NT2/D1 (cell line): Measurements from ENCODE around the gene CARHSP1.

ENCODE experiments used
- DNase-seq: peaks from one replicate; pipeline ENCODE4 v3.0.0-alpha.2; 2011; ENCODE audit warnings: low read depth, low spot score
- H3K27me3 ChIP-seq: 2 replicates; pipeline ENCODE4 v1.6.0; 2011; ENCODE audit warnings: mild to moderate bottlenecking; ENCODE audit not compliant: insufficient read length, insufficient read depth
- H3K36me3 ChIP-seq: 2 replicates; pipeline ENCODE4 v1.6.1; 2011; ENCODE audit warnings: mild to moderate bottlenecking, low read length, mixed read lengths; ENCODE audit not compliant: insufficient read depth, insufficient read length
- H3K4me1 ChIP-seq: 2 replicates; pipeline ENCODE4 v1.5.1; 2011; ENCODE audit not compliant: insufficient read depth, insufficient read length
- H3K4me3 ChIP-seq: 2 replicates; pipeline ENCODE4 v1.5.1; 2011; ENCODE audit warnings: low read depth; ENCODE audit not compliant: insufficient read length
- H3K9ac ChIP-seq: 2 replicates; pipeline ENCODE4 v1.6.0; 2011; ENCODE audit warnings: low read depth; ENCODE audit not compliant: insufficient read length
- H3K9me3 ChIP-seq: 2 replicates; pipeline ENCODE4 v1.5.1; 2011; ENCODE audit warnings: mild to moderate bottlenecking, low read length; ENCODE audit not compliant: insufficient read depth
- SUZ12 ChIP-seq: IDR thresholded peaks from 2 replicates; pipeline ENCODE4 v1.6.1; 2011; ENCODE audit not compliant: insufficient read length, insufficient read depth; ENCODE audit errors: extremely low read depth
- YY1 ChIP-seq: IDR thresholded peaks from 2 replicates; pipeline ENCODE4 v1.6.1; 2011; ENCODE audit not compliant: insufficient read length, insufficient read depth
- ZNF274 ChIP-seq: IDR thresholded peaks from 2 replicates; pipeline ENCODE4 v1.6.1; 2011; ENCODE audit warnings: mild to moderate bottlenecking, low read depth, low read length

CARHSP1 gene

GRCh38 chr16:8819411-8820034 lies 49.3 kb downstream of the CARHSP1 start:
- peaks cover 89% of the 10 kb centered on the region for H3K36me3 ChIP-seq
- no peak overlapping the region for H3K4me3 ChIP-seq
- no peak overlapping the region for H3K9ac ChIP-seq
- DNase-seq, result no peak
- TF ChIP-seq YY1, result no peak
- TF ChIP-seq SUZ12, result no peak
- H3K27me3 ChIP-seq, result no peaks in the 10 kb centered on the region
- H3K4me1 ChIP-seq, result peaks cover 4% of the 10 kb centered on the region
- H3K9me3 ChIP-seq, result no peaks in the 10 kb centered on the region

DNA sequence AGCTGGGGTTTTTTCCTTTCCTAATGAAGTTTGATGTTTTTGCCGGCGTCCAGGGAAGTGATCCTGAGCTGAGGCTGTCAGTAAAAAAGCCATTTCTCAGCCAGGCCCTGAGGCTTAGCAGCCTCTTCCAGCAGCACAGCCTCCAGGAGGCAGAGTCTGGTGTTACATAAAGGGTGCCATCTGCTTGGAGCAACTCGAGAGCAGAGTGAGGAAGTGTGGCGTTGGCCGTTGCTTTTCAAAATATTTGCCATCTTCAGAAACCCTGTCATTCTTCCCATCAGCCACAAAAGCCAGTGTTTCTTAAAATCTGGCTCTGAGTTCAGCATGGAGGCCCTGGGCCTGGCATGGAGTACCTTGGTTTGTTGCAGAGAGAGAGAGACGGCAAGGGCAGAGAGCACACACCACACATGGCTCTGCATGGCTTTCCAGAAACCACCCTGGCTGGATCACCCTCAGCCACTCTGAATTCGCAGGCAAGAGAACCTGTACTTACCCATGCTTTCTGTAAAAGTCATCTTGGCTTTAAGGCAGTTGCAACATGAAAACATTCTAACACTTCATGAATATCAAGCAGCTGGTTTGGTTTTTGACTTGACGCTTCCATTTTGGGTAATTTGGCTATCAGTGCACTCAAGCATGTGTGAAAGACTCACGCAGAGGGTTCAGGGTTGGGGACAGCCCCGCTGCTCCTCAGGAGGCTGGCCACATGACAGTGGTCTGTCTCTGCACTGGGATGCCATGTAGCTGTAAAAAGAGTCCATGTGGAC lies 50.1 kb downstream of the CARHSP1 start:
- no peak overlapping the region for H3K9ac ChIP-seq
- H3K27me3 ChIP-seq, result no peaks in the 10 kb centered on the region
- no peak for TF ChIP-seq SUZ12
- no peak for TF ChIP-seq YY1
- no peak for TF ChIP-seq ZNF274
- DNase-seq, result no peak
- no peak overlapping the region for H3K4me3 ChIP-seq
- no peaks in the 10 kb centered on the region for H3K9me3 ChIP-seq
- H3K4me1 ChIP-seq, result peaks cover 4% of the 10 kb centered on the region
- peaks cover 89% of the 10 kb centered on the region for H3K36me3 ChIP-seq

DNA sequence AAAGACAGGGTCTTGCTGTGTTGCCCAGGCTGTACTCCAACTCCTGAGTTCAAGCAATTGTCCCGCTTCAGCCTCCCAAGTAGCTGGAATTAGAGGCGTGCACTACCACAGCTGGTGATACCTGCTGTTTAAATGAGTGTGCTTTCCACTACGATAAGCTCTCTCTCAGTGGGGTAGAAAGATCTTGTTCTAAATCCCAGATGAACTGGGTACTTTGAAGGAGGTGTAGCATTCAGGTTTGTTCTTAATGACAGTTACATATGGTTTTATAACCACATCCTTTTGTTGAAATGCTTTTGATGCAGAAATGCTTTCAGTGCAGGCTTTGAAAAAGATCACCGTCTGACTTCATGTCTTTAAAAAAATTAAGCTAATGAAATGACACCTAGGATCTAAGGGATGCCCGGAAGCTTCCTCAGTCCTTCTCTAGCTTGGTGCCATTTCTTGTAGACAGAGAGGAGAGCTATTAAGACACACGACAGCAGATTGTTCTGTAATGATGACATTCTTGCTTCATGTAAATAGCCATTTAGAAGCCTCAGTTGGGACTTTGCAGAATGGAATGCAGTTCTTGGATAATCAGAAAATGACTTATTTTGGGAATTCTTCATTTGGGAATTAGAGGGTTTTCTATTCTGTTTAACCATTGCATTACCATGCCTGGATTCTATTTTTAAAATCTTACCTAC lies 51.7 kb downstream of the CARHSP1 start:
- no peak overlapping the region for H3K4me3 ChIP-seq
- peaks cover 4% of the 10 kb centered on the region for H3K4me1 ChIP-seq
- no peak for DNase-seq
- no peak overlapping the region for H3K9ac ChIP-seq
- H3K9me3 ChIP-seq, result no peaks in the 10 kb centered on the region
- H3K27me3 ChIP-seq, result no peaks in the 10 kb centered on the region
- H3K36me3 ChIP-seq, result peaks cover 93% of the 10 kb centered on the region
- no peak for TF ChIP-seq YY1
- no peak for TF ChIP-seq ZNF274
- no peak for TF ChIP-seq SUZ12

- no peak for DNase-seq
- Histone ChIP-seq H3K4me3 (no peak overlapping the region), H3K4me1 (no peaks in the 10 kb centered on the region), H3K9me3 (no peaks in the 10 kb centered on the region), H3K9ac (no peak overlapping the region), H3K27me3 (no peaks in the 10 kb centered on the region), H3K36me3 (peaks cover 94% of the 10 kb centered on the region)
- TF ChIP-seq ZNF274, result no peak
- no peak for TF ChIP-seq YY1
- no peak for TF ChIP-seq SUZ12
Measured at GRCh38 chr16:8814095-8814806, 54.6 kb downstream of the CARHSP1 start.

GRCh38 chr16:8812162-8812843 lies 56.5 kb downstream of the CARHSP1 start:
- H3K27me3 ChIP-seq, result no peaks in the 10 kb centered on the region
- H3K36me3 ChIP-seq, result peaks cover 97% of the 10 kb centered on the region
- no peaks in the 10 kb centered on the region for H3K4me1 ChIP-seq
- H3K4me3 ChIP-seq, result no peak overlapping the region
- no peak for TF ChIP-seq YY1
- no peak for TF ChIP-seq ZNF274
- TF ChIP-seq SUZ12, result no peak
- no peaks in the 10 kb centered on the region for H3K9me3 ChIP-seq
- H3K9ac ChIP-seq, result no peak overlapping the region
- DNase-seq, result no peak

- no peaks in the 10 kb centered on the region for H3K4me1 ChIP-seq
- no peak for DNase-seq
- no peaks in the 10 kb centered on the region for H3K27me3 ChIP-seq
- H3K4me3 ChIP-seq, result no peak overlapping the region
- peaks cover 100% of the 10 kb centered on the region for H3K36me3 ChIP-seq
- H3K9ac ChIP-seq, result no peak overlapping the region
- no peak for TF ChIP-seq SUZ12
- no peak for TF ChIP-seq YY1
- no peak for TF ChIP-seq ZNF274
- H3K9me3 ChIP-seq, result no peaks in the 10 kb centered on the region
Measured at GRCh38 chr16:8808613-8809353, 60.0 kb downstream of the CARHSP1 start.
